OCI-LY3 (cell line): Measurements from ENCODE around the gene SLC16A7.

Experiments used
- H2AFZ ChIP-seq: fragments of 200-600, 300-600 bp; shearing (Covaris generic); 2 replicates; pipeline ENCODE4 v1.6.0; 2014; ENCODE audit warnings: antibody characterized with exemption, low read depth, low read length
- H3K27ac ChIP-seq: fragments of 200-600, 300-600 bp; sonication (generic); 2 replicates; pipeline ENCODE4 v1.5.1; 2014; ENCODE audit warnings: mild to moderate bottlenecking, low read length, moderate library complexity, mixed read lengths
- H3K27me3 ChIP-seq: fragments of 200-600, 300-600 bp; sonication (generic); 2 replicates; pipeline ENCODE4 v1.6.1; 2014; ENCODE audit warnings: low read depth, low read length, mixed read lengths
- H3K36me3 ChIP-seq: fragments of 200-600, 300-600 bp; sonication (generic); replicated peaks from 2 replicates; pipeline ENCODE3; 2014; ENCODE audit warnings: low read depth, low read length, mixed read lengths
- H3K4me1 ChIP-seq: fragments of 300-600, 200-600 bp; sonication (generic); 2 replicates; pipeline ENCODE4 v1.6.1; 2014; ENCODE audit warnings: low read length, mixed read lengths
- H3K4me2 ChIP-seq: fragments of 200-600, 300-600 bp; sonication (generic); 2 replicates; pipeline ENCODE4 v1.6.1; 2014; ENCODE audit warnings: low read length, mixed read lengths
- H3K4me3 ChIP-seq: fragments of 300-600, 200-600 bp; sonication (generic); 2 replicates; pipeline ENCODE4 v1.5.1; 2014; ENCODE audit warnings: antibody characterized with exemption, mild to moderate bottlenecking, low read length, moderate library complexity
- H3K79me2 ChIP-seq: fragments of 300-600, 200-600 bp; shearing (Covaris generic); 2 replicates; pipeline ENCODE4 v1.6.1; 2014; ENCODE audit warnings: mild to moderate bottlenecking, low read length, mixed read lengths
- H3K9ac ChIP-seq: fragments of 300-600, 200-600 bp; shearing (Covaris generic); 2 replicates; pipeline ENCODE4 v1.6.0; 2014; ENCODE audit warnings: mild to moderate bottlenecking, low read length, moderate library complexity
- H3K9me3 ChIP-seq: fragments of 200-600, 300-600 bp; shearing (Covaris generic); 2 replicates; pipeline ENCODE4 v1.6.1; 2014; ENCODE audit warnings: low read length, mixed read lengths; ENCODE audit not compliant: insufficient read depth
- H4K20me1 ChIP-seq: fragments of 200-600, 300-600 bp; sonication (generic); 2 replicates; pipeline ENCODE4 v1.6.1; 2016; ENCODE audit warnings: low read length, mixed read lengths; ENCODE audit not compliant: insufficient read depth
- CTCF ChIP-seq: fragments of 200-600, 300-600 bp; sonication (generic); IDR thresholded peaks from 2 replicates; pipeline ENCODE4 v1.5.1; 2014; ENCODE audit warnings: antibody characterized with exemption, low read length, low read depth
- EZH2phosphoT487 ChIP-seq: fragments of 200-600 bp; shearing (Covaris generic); IDR thresholded peaks from 2 replicates; pipeline ENCODE4 v1.6.1; 2018; ENCODE audit warnings: antibody characterized with exemption, mixed run types, low read depth

The SLC16A7 gene

GRCh38 chr12:59593761-59594160 is 2.1 kb upstream of the SLC16A7 start:
- Histone ChIP-seq H2AFZ (no peak overlapping the region), H3K27me3 (no peaks in the 10 kb centered on the region), H3K27ac (no peak overlapping the region), H3K9me3 (no peaks in the 10 kb centered on the region), H3K79me2 (peaks cover 5% of the 10 kb centered on the region; the same call in 1 of the 2 replicates), H3K9ac (no peak overlapping the region), H3K4me1 (peaks cover 16% of the 10 kb centered on the region), H3K4me3 (no peak overlapping the region), H3K4me2 (no peak overlapping the region), H3K36me3 (peaks cover 4% of the 10 kb centered on the region), H4K20me1 (no peaks in the 10 kb centered on the region)
- TF ChIP-seq EZH2phosphoT487 (no peak), CTCF (no peak)

GRCh38 chr12:59594943-59595500 is 807 bp upstream of the SLC16A7 start:
- H3K36me3 ChIP-seq, result peaks cover 7% of the 10 kb centered on the region
- H3K27ac ChIP-seq, result no peak overlapping the region
- peak overlapping the region; percentile 83 for H3K4me3 ChIP-seq
- peaks cover 5% of the 10 kb centered on the region; the same call in 1 of the 2 replicates for H3K79me2 ChIP-seq
- H3K9ac ChIP-seq, result peak overlapping the region; percentile 85
- no peaks in the 10 kb centered on the region for H3K27me3 ChIP-seq
- peak overlapping the region; percentile 73 for H3K4me2 ChIP-seq
- H4K20me1 ChIP-seq, result no peaks in the 10 kb centered on the region
- H3K4me1 ChIP-seq, result peaks cover 16% of the 10 kb centered on the region
- TF ChIP-seq CTCF (no peak), EZH2phosphoT487 (no peak)
- peak overlapping the region; percentile 66; the same call in 1 of the 2 replicates for H2AFZ ChIP-seq
- no peaks in the 10 kb centered on the region for H3K9me3 ChIP-seq

- Histone ChIP-seq H3K4me3 (peak overlapping the region; percentile 83), H3K9ac (peak overlapping the region; percentile 85), H3K79me2 (peaks cover 5% of the 10 kb centered on the region), H3K36me3 (peaks cover 7% of the 10 kb centered on the region), H3K27ac (peak overlapping the region; percentile 26), H4K20me1 (no peaks in the 10 kb centered on the region), H3K27me3 (no peaks in the 10 kb centered on the region), H3K4me1 (peaks cover 16% of the 10 kb centered on the region), H3K9me3 (no peaks in the 10 kb centered on the region), H3K4me2 (peak overlapping the region; percentile 73), H2AFZ (peak overlapping the region; percentile 66)
- no peak for TF ChIP-seq CTCF
- no peak for TF ChIP-seq EZH2phosphoT487
These were observed 305 bp upstream of the SLC16A7 start for GRCh38 chr12:59595565-59595882.

- Histone ChIP-seq H3K9ac (peak overlapping the region; percentile 85), H3K9me3 (no peaks in the 10 kb centered on the region), H2AFZ (peak overlapping the region; percentile 68), H3K4me2 (peak overlapping the region; percentile 85), H3K4me1 (peaks cover 16% of the 10 kb centered on the region), H3K27ac (peak overlapping the region; percentile 80), H4K20me1 (no peaks in the 10 kb centered on the region), H3K27me3 (no peaks in the 10 kb centered on the region), H3K4me3 (peak overlapping the region; percentile 83), H3K79me2 (peaks cover 8% of the 10 kb centered on the region), H3K36me3 (peaks cover 7% of the 10 kb centered on the region)
- no peak for TF ChIP-seq EZH2phosphoT487
- TF ChIP-seq CTCF, result no peak
These were observed 1.6 kb downstream of the SLC16A7 start for GRCh38 chr12:59597385-59597781.
